Activated effector memory CD4-positive, alpha-beta T cell treated with anti-CD3 and anti-CD28 coated beads, Interleukin-2, amount 50 U/mL, for 16 hours (primary cell): Measurements from ENCODE around the gene ARHGAP29.

Experiments used
- DNase-seq: peaks from one replicate; pipeline ENCODE4 v3.0.0-alpha.2; 2020

Gene ARHGAP29

GRCh38 chr1:94260635-94261387, 23.4 kb upstream of the ARHGAP29 start:
- no peak for DNase-seq

- DNase-seq: no peak
These were observed 22.4 kb upstream of the ARHGAP29 start for GRCh38 chr1:94259635-94260289.

DNA sequence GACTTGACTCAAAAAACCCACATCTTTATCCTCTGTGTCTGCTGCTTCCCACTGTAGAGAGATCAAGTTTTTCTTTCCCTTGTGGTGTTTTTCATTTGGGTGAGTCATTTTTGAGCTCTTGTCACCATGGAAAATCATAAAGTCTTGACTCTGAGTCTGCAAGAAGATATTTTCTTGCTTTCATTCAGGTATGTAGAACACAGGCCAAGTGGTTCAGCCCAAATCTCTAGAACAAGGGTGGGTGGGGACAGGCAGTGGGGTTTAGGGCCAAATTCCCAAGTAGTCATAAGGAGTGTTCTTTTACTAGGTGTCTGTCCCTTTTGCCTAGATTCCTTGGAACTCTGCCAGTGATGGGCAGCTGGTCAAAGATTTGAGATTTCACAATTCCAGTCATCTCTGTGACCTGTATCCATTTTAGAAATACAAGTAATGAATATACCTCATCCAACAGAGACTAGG, 21.5 kb upstream of the ARHGAP29 start:
- no peak for DNase-seq

DNA sequence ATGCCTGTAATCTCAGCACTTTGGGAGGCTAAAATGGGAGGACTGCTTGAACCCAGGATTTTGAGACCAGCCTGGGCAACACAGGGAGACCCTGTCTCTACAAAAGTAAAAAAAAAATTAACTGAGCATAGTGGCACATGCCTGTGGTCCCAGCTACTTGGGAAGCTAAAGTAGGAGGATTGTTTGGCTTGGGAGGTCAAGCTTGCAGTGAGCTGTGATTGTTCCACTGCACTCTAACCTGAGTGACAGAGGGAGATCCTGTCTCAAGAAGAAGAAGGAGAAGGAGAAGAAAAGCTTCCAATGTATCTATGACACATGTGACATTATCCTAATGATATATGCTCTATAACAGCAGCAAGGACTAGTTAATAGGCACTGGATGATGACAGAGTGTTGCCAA, 20.1 kb upstream of the ARHGAP29 start:
- DNase-seq: no peak

- no peak for DNase-seq
These were observed 18.1 kb upstream of the ARHGAP29 start for GRCh38 chr1:94255476-94255875.

- DNase-seq: no peak
These were observed 16.9 kb upstream of the ARHGAP29 start for GRCh38 chr1:94254073-94254810.

GRCh38 chr1:94253456-94254017, 16.2 kb upstream of the ARHGAP29 start:
- DNase-seq: no peak

DNA sequence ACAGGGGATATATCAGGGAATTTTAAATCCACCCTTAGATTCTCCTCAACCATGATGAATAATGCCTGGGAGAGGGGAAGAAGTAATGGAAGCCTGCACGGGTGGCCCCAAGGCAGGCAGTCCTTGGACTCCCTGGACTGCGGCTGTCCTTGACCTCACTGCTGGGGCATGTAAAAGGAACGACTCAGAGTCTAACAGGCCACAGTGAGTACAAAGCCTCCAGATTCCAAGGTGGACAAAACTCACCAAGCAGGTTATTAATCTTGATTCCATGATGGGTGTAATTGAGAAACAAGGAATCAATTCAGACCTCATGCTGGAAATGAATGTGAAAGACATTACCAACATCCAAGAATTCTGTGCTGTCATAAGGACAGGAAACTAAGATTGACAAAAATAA, 13.0 kb upstream of the ARHGAP29 start:
- DNase-seq: no peak

- DNase-seq: no peak
These were observed 11.7 kb upstream of the ARHGAP29 start for GRCh38 chr1:94248956-94249688.

GRCh38 chr1:94247138-94248094, 10.0 kb upstream of the ARHGAP29 start:
- DNase-seq: peak; percentile 66

DNA sequence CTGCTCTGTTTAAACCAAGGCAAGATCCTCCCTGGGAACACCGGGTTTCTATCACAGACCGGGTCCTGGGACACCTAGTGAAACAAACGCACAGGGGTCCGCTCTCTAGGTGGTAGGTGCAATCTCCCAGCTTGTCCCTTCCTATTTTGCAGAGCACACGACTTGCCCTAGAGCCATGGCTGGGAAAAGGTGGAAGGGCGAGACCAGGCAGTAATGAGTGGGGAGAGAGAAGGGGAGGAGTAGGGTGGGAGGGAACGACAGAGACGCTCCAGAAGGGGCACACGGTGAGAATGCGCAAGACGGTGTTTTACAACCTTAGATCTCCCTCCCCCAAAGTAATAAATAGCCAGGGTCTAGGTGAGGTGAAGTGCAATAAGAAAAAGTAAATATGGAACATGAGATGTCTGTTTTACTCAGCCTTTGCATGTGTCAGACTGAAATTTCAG, 9.3 kb upstream of the ARHGAP29 start:
- no peak for DNase-seq

GRCh38 chr1:94245747-94246438, 8.5 kb upstream of the ARHGAP29 start:
- no peak for DNase-seq

- no peak for DNase-seq
These were observed 7.4 kb upstream of the ARHGAP29 start for GRCh38 chr1:94244816-94245215.

DNA sequence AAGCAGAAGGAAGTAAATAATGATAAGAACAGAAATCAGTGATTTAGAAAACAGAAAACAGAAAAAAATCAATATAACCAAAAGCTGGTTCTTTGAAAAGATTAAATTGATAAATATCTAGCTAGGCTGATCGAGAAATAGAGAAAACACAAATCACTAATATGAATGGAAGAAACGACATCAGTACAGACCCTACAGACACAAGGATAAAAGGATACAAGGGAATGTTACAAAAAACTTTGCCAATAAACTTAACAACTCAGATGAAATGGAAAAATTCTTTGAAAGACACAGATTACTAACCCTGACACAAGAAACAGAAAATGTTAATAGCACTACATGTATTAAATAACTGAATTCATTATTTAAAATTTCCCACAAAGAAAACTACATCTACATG, 6.3 kb upstream of the ARHGAP29 start:
- no peak for DNase-seq

DNA sequence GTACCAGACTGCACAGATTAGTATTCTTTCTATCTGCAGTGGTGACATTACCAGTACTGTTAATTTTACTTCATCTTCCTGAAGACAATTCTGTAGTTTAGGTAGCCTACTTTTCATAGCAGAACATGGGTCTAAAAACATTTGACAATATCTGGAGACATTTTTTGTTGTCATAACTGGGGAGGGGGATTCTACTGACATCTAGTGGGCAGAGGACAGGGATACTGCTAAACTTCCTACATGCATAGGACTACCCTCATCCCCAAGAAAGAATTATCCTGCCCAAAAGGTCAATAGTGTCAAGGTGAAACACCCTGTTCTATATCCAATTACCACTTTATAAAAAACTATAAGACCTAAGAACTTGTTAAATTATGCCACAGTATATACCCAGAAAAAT, 3.4 kb upstream of the ARHGAP29 start:
- no peak for DNase-seq

DNA sequence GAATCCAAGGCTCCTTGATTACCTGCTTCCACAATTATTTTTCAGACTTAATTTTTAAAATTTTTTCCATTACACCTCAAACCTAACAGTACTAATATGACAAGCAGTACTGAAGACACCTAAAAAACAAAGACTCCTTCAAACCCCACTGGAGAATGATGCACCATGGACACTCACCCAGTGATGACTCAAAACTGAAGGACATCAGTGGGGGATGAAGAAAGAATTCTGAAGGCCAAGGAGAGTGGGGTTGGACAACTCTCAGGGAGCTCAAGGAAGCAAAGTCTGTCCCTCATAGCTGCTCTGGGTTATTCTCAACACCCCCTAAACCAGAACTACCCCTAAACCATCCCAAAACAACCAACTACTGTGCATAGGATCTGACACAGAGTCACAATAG, 2.4 kb upstream of the ARHGAP29 start:
- DNase-seq: no peak

DNA sequence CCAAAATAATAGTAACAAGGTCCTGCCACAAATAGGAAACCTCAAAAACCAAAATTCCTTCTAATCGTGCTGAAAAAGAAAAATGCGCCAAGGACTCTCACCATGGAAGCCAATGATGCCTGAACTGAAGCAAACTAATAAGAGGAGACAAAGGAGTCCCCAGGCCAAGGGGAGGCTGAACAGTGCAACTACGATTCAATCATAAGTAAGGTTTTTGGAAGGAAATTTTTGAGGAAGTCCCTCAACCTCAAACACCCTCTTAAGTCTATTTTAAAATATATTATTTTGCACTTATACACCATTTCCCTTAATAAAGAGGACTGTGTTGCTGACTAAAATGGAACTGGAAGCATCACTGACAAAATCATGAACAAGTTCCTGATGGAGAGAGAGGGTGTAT, 1.7 kb upstream of the ARHGAP29 start:
- DNase-seq: no peak

DNA sequence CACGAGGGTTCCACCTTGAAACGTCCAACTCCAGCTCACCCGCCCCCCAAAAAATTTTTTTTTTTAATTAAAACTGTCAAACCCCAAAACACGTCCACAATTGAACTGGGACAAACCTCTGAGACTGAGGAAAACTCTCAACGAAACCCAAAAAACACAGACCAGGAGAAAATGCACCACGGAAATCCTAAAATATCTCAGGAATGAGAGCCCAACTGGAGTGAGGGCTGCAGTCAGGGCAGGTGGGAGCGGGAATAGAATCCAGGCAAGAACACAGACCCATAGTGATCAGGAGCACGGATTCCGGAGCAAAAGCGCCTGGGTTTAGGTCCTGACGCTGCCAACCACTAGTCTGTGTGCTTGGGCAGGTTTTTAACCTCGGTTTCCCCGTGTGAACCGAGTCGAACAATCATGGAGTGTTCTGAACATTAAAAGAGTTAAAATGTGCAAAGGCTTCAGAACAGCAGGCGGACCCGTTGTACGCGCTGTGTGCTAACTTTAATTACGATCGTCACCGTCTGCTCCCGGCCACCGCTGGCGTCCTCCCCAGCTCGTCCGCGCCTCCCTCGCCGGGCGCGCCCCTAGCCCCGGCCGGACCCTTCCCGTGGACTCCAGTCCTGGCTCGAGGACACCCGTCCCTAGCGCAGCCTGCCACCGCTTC, 624 bp downstream of the ARHGAP29 start:
- no peak for DNase-seq

DNA sequence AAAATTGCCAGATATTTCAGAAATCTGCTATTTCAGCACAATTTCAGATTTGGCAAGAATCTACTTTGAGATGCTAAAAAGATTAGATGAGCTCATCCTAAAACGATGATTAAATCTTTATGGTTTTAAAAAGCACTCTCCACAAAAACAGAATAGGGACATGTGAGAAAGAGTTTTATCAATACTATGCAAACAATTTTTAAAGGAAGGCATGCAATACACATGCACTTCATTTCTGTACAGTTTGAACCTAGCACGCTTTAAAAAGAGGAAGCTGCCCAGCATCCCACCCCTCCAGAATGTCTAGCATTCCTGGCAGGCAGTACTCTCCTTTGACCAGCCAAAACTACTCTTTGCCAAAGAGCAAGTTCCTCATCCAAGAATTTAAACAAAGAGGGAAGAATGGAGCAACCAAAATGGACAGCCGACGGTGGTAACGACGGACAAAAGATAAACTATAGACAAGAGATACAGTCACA, 1.3 kb downstream of the ARHGAP29 start:
- DNase-seq: no peak
